IMR-90 (cell line): ENCODE results near the gene SLC52A1. TPM values are rescaled to one million over a fixed set of nuclear protein-coding genes. Genes with fewer than 3 reads are reported as not detected.

Experiments used
- ATAC-seq: fragments of 200-7000 bp; cut with Tn5 transposase; 2 replicates; pipeline ENCODE4 v1.9.1; 2020; ENCODE audit warnings: low read depth, mild to moderate bottlenecking, moderate library complexity
- BruUV-seq: library from RNA; stranded (reverse); fragments of 400-500 nt; replicated peaks from 2 replicates; lab custom pipeline; 2021; lab: Mats Ljungman, UMichigan
- CTCF ChIA-PET: fragments of 300-600 bp; formaldehyde crosslinking; extraction: SDS; loops from one replicate; lab custom pipeline; 2021; ENCODE audit warnings: antibody characterized with exemption; lab: Yijun Ruan, JAX
- POLR2A ChIA-PET: fragments of 300-600 bp; sonication (Branson Sonifier 250); formaldehyde crosslinking; loops from one replicate; lab custom pipeline; 2022; ENCODE audit warnings: antibody characterized with exemption; ENCODE audit not compliant: unreplicated experiment; lab: Charles Lee
- DNase-seq: peaks from one replicate; pipeline ENCODE4 v3.0.0; 2013
- H2AFZ ChIP-seq: replicated peaks from 2 replicates; pipeline ENCODE3; 2013; ENCODE audit warnings: low read length, mild to moderate bottlenecking; ENCODE audit not compliant: poor library complexity
- H2AK5ac ChIP-seq: 2 replicates; pipeline ENCODE4 v1.6.1; 2013; ENCODE audit warnings: low read depth, low read length, inconsistent platforms
- H2AK9ac ChIP-seq: replicated peaks from 2 replicates; pipeline ENCODE3; 2013; ENCODE audit warnings: mild to moderate bottlenecking, low read depth, low read length, moderate library complexity; ENCODE audit not compliant: poor library complexity
- H2BK120ac ChIP-seq: 2 replicates; pipeline ENCODE4 v1.6.1; 2013; ENCODE audit warnings: low read depth, low read length, inconsistent platforms
- H2BK15ac ChIP-seq: 3 replicates; pipeline ENCODE4 v1.6.1; 2013; ENCODE audit warnings: low read depth, low read length, inconsistent platforms
- H2BK20ac ChIP-seq: 2 replicates; pipeline ENCODE4 v1.6.1; 2013; ENCODE audit warnings: low read depth, mild to moderate bottlenecking, inconsistent platforms, low read length, moderate library complexity
- H2BK5ac ChIP-seq: 2 replicates; pipeline ENCODE4 v1.6.1; 2013; ENCODE audit warnings: mild to moderate bottlenecking, low read depth, low read length, inconsistent platforms; ENCODE audit not compliant: poor library complexity, severe bottlenecking
- H3K14ac ChIP-seq: replicated peaks from 2 replicates; pipeline ENCODE4 v1.6.1; 2013; ENCODE audit warnings: low read depth, low read length, inconsistent platforms
- H3K18ac ChIP-seq: 2 replicates; pipeline ENCODE4 v1.6.1; 2013; ENCODE audit warnings: low read depth, low read length, control low read depth
- H3K23ac ChIP-seq: 2 replicates; pipeline ENCODE4 v1.6.1; 2013; ENCODE audit warnings: low read depth, low read length, inconsistent platforms
- H3K27ac ChIP-seq: 2 replicates; pipeline ENCODE4 v1.5.1; 2013; ENCODE audit warnings: mild to moderate bottlenecking, control low read depth, low read length; ENCODE audit not compliant: insufficient read depth
- H3K27me3 ChIP-seq: 2 replicates; pipeline ENCODE4 v1.6.1; 2013; ENCODE audit warnings: low read length; ENCODE audit not compliant: control insufficient read depth, insufficient read depth
- H3K36me3 ChIP-seq: 2 replicates; pipeline ENCODE4 v1.6.1; 2013; ENCODE audit warnings: low read length, mixed read lengths; ENCODE audit not compliant: control insufficient read depth, insufficient read depth
- H3K4ac ChIP-seq: 2 replicates; pipeline ENCODE4 v1.6.1; 2013; ENCODE audit warnings: low read depth, low read length, inconsistent platforms
- H3K4me1 ChIP-seq: 2 replicates; pipeline ENCODE4 v1.6.1; 2013; ENCODE audit warnings: low read length, mixed read lengths; ENCODE audit not compliant: control insufficient read depth, insufficient read depth
- H3K4me2 ChIP-seq: 2 replicates; pipeline ENCODE4 v1.6.1; 2013; ENCODE audit warnings: low read depth, mild to moderate bottlenecking, control low read depth, low read length, moderate library complexity
- H3K4me3 ChIP-seq: 2 replicates; pipeline ENCODE4 v1.5.1; 2013; ENCODE audit warnings: low read depth, mild to moderate bottlenecking, control low read depth, low read length, moderate library complexity; ENCODE audit not compliant: insufficient read depth
- H3K56ac ChIP-seq: 2 replicates; pipeline ENCODE4 v1.6.1; 2013; ENCODE audit warnings: low read length, inconsistent platforms; ENCODE audit not compliant: insufficient read depth; ENCODE audit errors: extremely low read depth
- H3K79me1 ChIP-seq, 2 experiments: 2 replicates each; pipeline ENCODE4 v1.6.1; 2013; ENCODE audit warnings: low read length in 2 of 2, inconsistent platforms in 1 of 2, low read depth in 1 of 2
- H3K9ac ChIP-seq: 2 replicates; pipeline ENCODE4 v1.6.1; 2013; ENCODE audit warnings: low read depth, low read length, control low read depth
- H3K9me1 ChIP-seq: 2 replicates; pipeline ENCODE4 v1.6.1; 2013; ENCODE audit warnings: low read length, inconsistent platforms; ENCODE audit not compliant: insufficient read depth
- H3K9me3 ChIP-seq: 2 replicates; pipeline ENCODE4 v1.6.1; 2013; ENCODE audit warnings: low read length; ENCODE audit not compliant: control insufficient read depth, insufficient read depth
- H4K20me1 ChIP-seq: 2 replicates; pipeline ENCODE4 v1.6.1; 2013; ENCODE audit warnings: low read length, inconsistent platforms; ENCODE audit not compliant: insufficient read depth
- H4K5ac ChIP-seq: 2 replicates; pipeline ENCODE4 v1.6.1; 2013; ENCODE audit warnings: mild to moderate bottlenecking, low read depth, low read length, control low read depth
- H4K8ac ChIP-seq, 2 experiments: 2 replicates each; pipeline ENCODE4 v1.6.1; 2013; ENCODE audit warnings: low read depth in 2 of 2, low read length in 2 of 2, control low read depth in 1 of 2, inconsistent platforms in 1 of 2
- H4K91ac ChIP-seq: 2 replicates; pipeline ENCODE4 v1.6.1; 2013; ENCODE audit warnings: low read depth, low read length, inconsistent platforms; ENCODE audit not compliant: insufficient read depth
- BHLHE40 ChIP-seq: fragments of 150-350 bp; IDR thresholded peaks from 2 replicates; pipeline ENCODE4 v1.6.1; 2016; ENCODE audit warnings: mild to moderate bottlenecking, low read depth, low read length
- CEBPB ChIP-seq: IDR thresholded peaks from 2 replicates; pipeline ENCODE4 v1.6.1; 2012; ENCODE audit warnings: low read depth, low read length, improper control_type of control experiment
- CHD1 ChIP-seq: IDR thresholded peaks from 2 replicates; pipeline ENCODE4 v1.6.1; 2012; ENCODE audit warnings: low read depth, low read length, improper control_type of control experiment
- CTCF ChIP-seq: conservative IDR thresholded peaks from 2 replicates; pipeline ENCODE4 v1.5.1; 2012; ENCODE audit warnings: mild to moderate bottlenecking, low read depth, low read length, improper control_type of control experiment
- ELK1 ChIP-seq: fragments of 150-350 bp; IDR thresholded peaks from 2 replicates; pipeline ENCODE4 v1.6.1; 2016; ENCODE audit warnings: low read depth, mild to moderate bottlenecking, low read length, moderate library complexity, borderline replicate concordance
- FOS ChIP-seq: fragments of 150-350 bp; IDR thresholded peaks from 2 replicates; pipeline ENCODE4 v1.6.1; 2016; ENCODE audit warnings: low read depth, low read length
- MAFK ChIP-seq: IDR thresholded peaks from 2 replicates; pipeline ENCODE4 v1.6.1; 2012; ENCODE audit warnings: low read depth, low read length, improper control_type of control experiment
- MAZ ChIP-seq: IDR thresholded peaks from 2 replicates; pipeline ENCODE4 v1.6.1; 2012; ENCODE audit warnings: low read depth, mild to moderate bottlenecking, low read length, improper control_type of control experiment, moderate library complexity, borderline replicate concordance
- NFE2L2 ChIP-seq: fragments of 150-350 bp; IDR thresholded peaks from 2 replicates; pipeline ENCODE4 v1.6.1; 2016; ENCODE audit warnings: low read depth, mild to moderate bottlenecking, low read length
- POLR2A ChIP-seq: IDR thresholded peaks from 2 replicates; pipeline ENCODE4 v1.6.1; 2012; ENCODE audit warnings: mild to moderate bottlenecking, low read depth, low read length
- RAD21 ChIP-seq: IDR thresholded peaks from 2 replicates; pipeline ENCODE4 v1.6.1; 2012; ENCODE audit warnings: low read length, improper control_type of control experiment
- RCOR1 ChIP-seq: IDR thresholded peaks from 2 replicates; pipeline ENCODE4 v1.6.1; 2012; ENCODE audit warnings: mild to moderate bottlenecking, low read length, improper control_type of control experiment; ENCODE audit not compliant: insufficient replicate concordance
- RFX5 ChIP-seq: IDR thresholded peaks from 2 replicates; pipeline ENCODE4 v1.8.0; 2012; ENCODE audit warnings: low read depth, mild to moderate bottlenecking, low read length, moderate library complexity
- SMC3 ChIP-seq: fragments of 150-350 bp; IDR thresholded peaks from 2 replicates; pipeline ENCODE4 v1.6.1; 2016; ENCODE audit warnings: low read depth, mild to moderate bottlenecking, antibody characterized with exemption, low read length, moderate library complexity
- USF2 ChIP-seq: fragments of 150-350 bp; IDR thresholded peaks from 2 replicates; pipeline ENCODE4 v1.6.1; 2017; ENCODE audit warnings: mild to moderate bottlenecking, antibody characterized with exemption, low read length, low read depth
- WGBS, 2 experiments: methylation state at CpG; one replicate each; pipeline versions ENCODE4 v1.1.5 to v1.1.7; 2013; ENCODE audit warnings: missing lambda C conversion rate in 2 of 2; ENCODE audit not compliant: insufficient read length in 1 of 2; ENCODE audit errors: extremely low coverage in 2 of 2; 5-methylcytosine and 5-hydroxymethylcytosine counted together
- dilution Hi-C: fragments of 300-500 bp; cut with HindIII; formaldehyde crosslinking; loops from one replicate; pipeline ENCODE4 v1.14.3; 2018; ENCODE audit warnings: low sequenced_read_pairs; ENCODE audit not compliant: unreplicated experiment
- in situ Hi-C: fragments of 300-500 bp; cut with MboI; formaldehyde crosslinking; loops from 3 replicates; pipeline ENCODE4 v1.14.3; 2019; ENCODE audit warnings: low sequenced_read_pairs, inconsistent platforms, mixed read lengths
- intact Hi-C: fragments of 100-400 bp; cut with micrococcal nuclease; formaldehyde crosslinking; loops from 2 replicates; pipeline ENCODE4 v1.10.0; 2022
- polyA plus RNA-seq, 3 experiments: library from polyadenylated mRNA; depleted of rRNA; stranded (reverse); fragments of >200 nt; gene quantifications; 2 replicates each; pipeline ENCODE4 v1.2.3, GENCODE V29; 2012; ENCODE audit warnings: low replicate concordance in 1 of 3
- total RNA-seq: library from RNA; depleted of rRNA; stranded (reverse); fragments of >200 nt; gene quantifications from 2 replicates; pipeline ENCODE4 v1.2.3, GENCODE V29; 2012

The SLC52A1 gene
- total and polyA plus RNA-seq, 2 of the 4 experiments (the other 2 are of a cell fraction): not detected

- DNase-seq (no peak), ATAC-seq (no peak)
- H3K4me3 ChIP-seq: no peak overlapping the region
- H3K27me3 ChIP-seq: peaks cover 8% of the 10 kb centered on the region
- no peaks in the 10 kb centered on the region for H3K36me3 ChIP-seq
- H3K14ac ChIP-seq: no peak overlapping the region
- no peak overlapping the region for H3K56ac ChIP-seq
- H2BK5ac ChIP-seq: no peak overlapping the region
- no peaks in the 10 kb centered on the region for H3K4me1 ChIP-seq
- ChIA-PET POLR2A (no interaction called here), CTCF (no interaction called here)
- H3K23ac ChIP-seq: no peak overlapping the region
- intact Hi-C loops: no loop called here
- no TSS peak for BruUV-seq
- TF ChIP-seq FOS: no peak
- no peak for TF ChIP-seq RAD21
- no peak for TF ChIP-seq NFE2L2
- no peak for TF ChIP-seq MAFK
- TF ChIP-seq RFX5: no peak
- TF ChIP-seq CEBPB: no peak
- no peak for TF ChIP-seq MAZ
- TF ChIP-seq RCOR1: no peak
- TF ChIP-seq BHLHE40: no peak
- TF ChIP-seq CHD1: no peak
- TF ChIP-seq POLR2A: no peak
- no peak for TF ChIP-seq CTCF
- TF ChIP-seq ELK1: no peak
- TF ChIP-seq SMC3: no peak
- TF ChIP-seq USF2: no peak
- H3K4ac ChIP-seq: no peak overlapping the region
- no peak overlapping the region for H3K18ac ChIP-seq
- H3K4me2 ChIP-seq: no peak overlapping the region
- H2AFZ ChIP-seq: no peak overlapping the region
- H2BK120ac ChIP-seq: no peak overlapping the region
- no peaks in the 10 kb centered on the region for H3K9me3 ChIP-seq
- 84% methylated on average over 5 of the region's 14 CpGs; no CpG with 5 or more reads in 1 of the 2 experiments for WGBS, 2 experiments
- H4K5ac ChIP-seq: no peak overlapping the region
- H2BK20ac ChIP-seq: no peak overlapping the region
- in situ Hi-C loops: no loop called here
- H3K9ac ChIP-seq: no peak overlapping the region
- dilution Hi-C loops: no loop called here
- no peak overlapping the region for H2BK15ac ChIP-seq
- no peaks in the 10 kb centered on the region for H3K79me1 ChIP-seq
- H4K20me1 ChIP-seq: no peaks in the 10 kb centered on the region
- H2AK5ac ChIP-seq: no peak overlapping the region
- no peak overlapping the region for H3K27ac ChIP-seq
- H4K91ac ChIP-seq: no peak overlapping the region
- no peak overlapping the region for H2AK9ac ChIP-seq
- no peak overlapping the region for H4K8ac ChIP-seq
- H3K9me1 ChIP-seq: no peaks in the 10 kb centered on the region; the same call in 1 of the 2 replicates
Measured at GRCh38 chr17:5034651-5035050, 575 bp downstream of the SLC52A1 start.
